WI38 (cell line): ENCODE data around the gene METTL4.
"Not testable (repeated sequence)": the region's sequence is repeated elsewhere in the genome, so short reads cannot be mapped to it uniquely, and the experiment has no call there.

Source experiments
- H3K4me3 ChIP-seq: 2 replicates; pipeline ENCODE4 v1.5.1; 2011; ENCODE audit warnings: low read depth, mild to moderate bottlenecking, control low read depth, low read length
- CTCF ChIP-seq: IDR thresholded peaks from 2 replicates; pipeline ENCODE4 v1.5.1; 2012; ENCODE audit warnings: low read depth, mild to moderate bottlenecking, control low read depth, low read length

Gene METTL4

DNA sequence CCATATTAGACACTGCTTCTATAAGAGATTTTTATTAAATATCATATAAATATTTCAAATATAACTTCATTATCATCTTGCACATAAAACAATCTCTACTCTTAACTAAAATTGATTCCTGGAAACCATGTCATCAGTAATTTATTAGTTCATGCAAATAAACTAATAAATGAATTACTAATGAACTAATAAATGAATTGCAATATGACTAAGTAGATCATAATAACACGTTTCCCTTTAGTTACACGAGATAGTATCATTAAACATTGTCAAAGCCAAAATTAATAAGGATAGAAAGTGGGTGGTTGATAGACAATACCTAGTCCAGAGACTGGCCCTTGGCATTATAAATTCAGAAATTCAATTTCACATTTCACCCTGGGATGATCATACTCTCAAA lies 26.1 kb downstream of the METTL4 start:
- TF ChIP-seq CTCF, result no peak
- H3K4me3 ChIP-seq, result no peak overlapping the region

- 0 out of 2 replicates have a peak, but pooled peaks have one; percentile 31 for TF ChIP-seq CTCF
- H3K4me3 ChIP-seq, result not testable (repeated sequence)
Measured at GRCh38 chr18:2541925-2542563, 29.3 kb downstream of the METTL4 start.

DNA sequence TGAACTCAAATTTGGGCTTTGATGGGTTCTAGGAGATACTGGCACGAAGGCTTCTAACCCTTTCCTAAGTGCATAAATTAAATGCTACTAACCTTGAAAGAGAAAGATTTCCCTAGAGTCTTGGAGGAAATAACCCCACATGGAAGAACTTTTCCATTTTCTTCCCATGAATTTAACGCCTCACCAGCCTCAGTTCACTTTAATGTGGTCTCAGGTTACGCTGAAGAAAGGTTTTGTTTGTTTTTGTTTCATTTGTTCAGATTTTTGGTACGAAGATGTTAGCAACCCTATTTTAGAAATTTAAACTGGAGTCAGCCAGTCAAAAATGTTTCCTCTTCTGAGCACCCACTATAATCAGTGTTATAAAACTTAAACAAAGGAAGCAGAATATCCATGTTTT lies 30.7 kb downstream of the METTL4 start:
- H3K4me3 ChIP-seq, result no peak overlapping the region
- no peak for TF ChIP-seq CTCF

DNA sequence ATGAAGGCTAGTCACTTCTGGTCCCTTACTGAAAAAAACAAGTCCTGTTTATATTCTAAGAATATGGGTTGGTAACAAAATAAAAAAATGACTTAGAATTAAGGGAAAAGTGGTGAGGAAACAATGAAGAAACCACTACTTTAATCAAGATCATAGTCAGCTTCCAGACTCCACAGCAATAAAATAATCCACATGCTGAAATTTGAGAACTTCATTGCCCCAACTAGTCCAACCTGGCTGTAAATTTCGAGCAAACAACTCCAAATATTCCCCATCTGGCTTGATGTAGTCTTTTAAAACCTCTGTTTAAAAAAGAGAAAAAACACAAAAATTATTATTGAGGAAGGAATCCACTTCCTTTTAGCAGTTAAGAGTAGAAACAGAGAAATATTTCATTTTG lies 32.5 kb downstream of the METTL4 start:
- no peak for TF ChIP-seq CTCF
- no peak overlapping the region for H3K4me3 ChIP-seq

DNA sequence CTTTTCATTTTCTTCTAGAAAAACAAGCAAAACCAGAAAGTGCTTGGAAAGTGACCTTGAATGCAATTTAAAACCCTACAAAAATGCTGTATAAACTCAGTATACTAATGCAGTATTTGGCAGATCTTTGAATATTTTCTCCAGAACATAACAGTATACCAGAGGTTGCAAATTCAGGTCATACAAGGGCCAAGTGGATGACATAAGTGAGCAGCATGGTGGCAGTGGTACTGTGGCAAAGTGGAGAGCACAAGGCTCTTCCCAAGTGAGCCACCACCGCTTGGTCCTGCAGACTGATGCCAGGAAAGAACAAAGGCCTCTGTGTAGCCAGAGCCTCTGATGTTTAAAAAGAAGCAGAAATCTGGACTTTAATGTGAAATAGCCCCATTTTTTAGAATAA lies 33.1 kb downstream of the METTL4 start:
- no peak for TF ChIP-seq CTCF
- H3K4me3 ChIP-seq, result no peak overlapping the region

- H3K4me3 ChIP-seq, result no peak overlapping the region
- no peak for TF ChIP-seq CTCF
Measured at GRCh38 chr18:2537296-2537695, 34.0 kb downstream of the METTL4 start.

DNA sequence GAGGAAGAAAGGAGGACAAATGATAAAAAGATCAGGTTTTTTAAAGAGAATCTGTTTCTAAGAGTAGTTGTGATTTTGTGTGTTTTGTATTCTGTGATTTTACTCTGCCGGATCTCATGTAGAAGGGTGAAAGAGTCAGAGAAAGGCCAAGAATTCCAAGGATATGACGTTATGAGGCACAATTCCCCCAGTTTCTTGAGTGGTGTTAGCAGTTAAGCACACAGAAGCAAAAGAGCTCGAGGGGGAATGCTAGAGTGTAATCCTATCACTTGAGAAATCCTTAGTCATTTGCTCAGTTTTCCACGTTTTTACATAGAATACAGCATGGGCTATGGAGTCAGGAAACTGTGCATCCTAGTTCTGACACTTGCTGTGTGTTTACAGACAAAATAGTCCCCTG lies 34.8 kb downstream of the METTL4 start:
- H3K4me3 ChIP-seq, result no peak overlapping the region
- TF ChIP-seq CTCF, result no peak
